H9 (cell line): ENCODE measurements around the gene EMB. TPM values are rescaled to one million over a fixed set of nuclear protein-coding genes. Genes with fewer than 3 reads are reported as not detected.
"Not testable (repeated sequence)": the region's sequence is repeated elsewhere in the genome, so short reads cannot be mapped to it uniquely, and the experiment has no call there.

Experiments used
- DNase-seq: peaks from one replicate; pipeline ENCODE4 v3.0.0-alpha.2; 2017
- H2AFZ ChIP-seq: one replicate; pipeline ENCODE4 v1.6.1; 2013; ENCODE audit warnings: mild to moderate bottlenecking, low read length, control low read depth, moderate library complexity
- H2AK5ac ChIP-seq: 2 replicates; pipeline ENCODE4 v1.6.1; 2013; ENCODE audit warnings: low read length, control low read depth, mixed read lengths; ENCODE audit not compliant: insufficient read length
- H2BK120ac ChIP-seq: one replicate; pipeline ENCODE4 v1.6.1; 2013; ENCODE audit warnings: low read depth, mild to moderate bottlenecking, low read length, control low read depth, inconsistent platforms; ENCODE audit not compliant: poor library complexity, severe bottlenecking
- H2BK12ac ChIP-seq: 2 replicates; pipeline ENCODE4 v1.6.1; 2013; ENCODE audit warnings: low read length, control low read depth, mixed read lengths, low read depth; ENCODE audit not compliant: insufficient read length
- H2BK15ac ChIP-seq: 2 replicates; pipeline ENCODE4 v1.6.1; 2013; ENCODE audit warnings: low read depth, low read length, control low read depth
- H2BK20ac ChIP-seq: one replicate; pipeline ENCODE4 v1.6.1; 2013; ENCODE audit warnings: low read depth, mild to moderate bottlenecking, low read length, control low read depth, inconsistent platforms; ENCODE audit not compliant: poor library complexity, severe bottlenecking
- H2BK5ac ChIP-seq: 2 replicates; pipeline ENCODE4 v1.6.1; 2013; ENCODE audit warnings: low read length, control low read depth, mixed read lengths; ENCODE audit not compliant: insufficient read length
- H3K14ac ChIP-seq: 2 replicates; pipeline ENCODE4 v1.6.1; 2013; ENCODE audit warnings: low read length, control low read depth; ENCODE audit not compliant: insufficient read depth
- H3K18ac ChIP-seq: 2 replicates; pipeline ENCODE4 v1.6.1; 2013; ENCODE audit warnings: low read depth, mild to moderate bottlenecking, mixed read lengths, low read length, control low read depth; ENCODE audit not compliant: insufficient read length
- H3K23ac ChIP-seq: 2 replicates; pipeline ENCODE4 v1.6.1; 2013; ENCODE audit warnings: low read length, control low read depth, mixed read lengths, low read depth; ENCODE audit not compliant: insufficient read length
- H3K23me2 ChIP-seq: 2 replicates; pipeline ENCODE4 v1.6.1; 2013; ENCODE audit warnings: low read depth, mild to moderate bottlenecking, mixed read lengths, low read length, control low read depth; ENCODE audit not compliant: insufficient read length, poor library complexity, severe bottlenecking
- H3K27ac ChIP-seq: 2 replicates; pipeline ENCODE4 v1.5.1; 2013; ENCODE audit warnings: low read length, control low read depth, mixed read lengths, low read depth; ENCODE audit not compliant: insufficient read length
- H3K27me3 ChIP-seq: 2 replicates; pipeline ENCODE4 v1.6.1; 2013; ENCODE audit warnings: low read length, control low read depth, inconsistent platforms; ENCODE audit not compliant: insufficient read depth
- H3K4ac ChIP-seq: 2 replicates; pipeline ENCODE4 v1.6.1; 2013; ENCODE audit warnings: low read depth, mild to moderate bottlenecking, control low read depth, inconsistent platforms, low read length, moderate library complexity
- H3K4me1 ChIP-seq: 2 replicates; pipeline ENCODE4 v1.6.1; 2013; ENCODE audit warnings: low read length, control low read depth, inconsistent platforms; ENCODE audit not compliant: insufficient read depth
- H3K4me2 ChIP-seq: 2 replicates; pipeline ENCODE4 v1.6.1; 2013; ENCODE audit warnings: low read length, control low read depth, mixed read lengths; ENCODE audit not compliant: insufficient read length, insufficient read depth
- H3K56ac ChIP-seq: 2 replicates; pipeline ENCODE4 v1.6.1; 2013; ENCODE audit warnings: low read depth, mild to moderate bottlenecking, mixed read lengths, low read length, control low read depth; ENCODE audit not compliant: insufficient read length
- H3K79me1 ChIP-seq: 2 replicates; pipeline ENCODE4 v1.6.1; 2013; ENCODE audit warnings: low read depth, mild to moderate bottlenecking, moderate library complexity, low read length, control low read depth, inconsistent platforms; ENCODE audit not compliant: insufficient read depth, poor library complexity, severe bottlenecking
- H3K79me2 ChIP-seq: 2 replicates; pipeline ENCODE4 v1.6.1; 2013; ENCODE audit warnings: low read length, control low read depth, inconsistent platforms; ENCODE audit not compliant: insufficient read depth
- H3K9ac ChIP-seq: 2 replicates; pipeline ENCODE4 v1.6.1; 2013; ENCODE audit warnings: low read length, control low read depth, mixed read lengths; ENCODE audit not compliant: insufficient read length; ENCODE audit errors: extremely low read depth
- H3K9me3 ChIP-seq: one replicate; pipeline ENCODE4 v1.6.1; 2013; ENCODE audit warnings: low read depth, low read length, inconsistent platforms; ENCODE audit not compliant: control insufficient read depth
- H3T11ph ChIP-seq: one replicate; pipeline ENCODE4 v1.6.1; 2013; ENCODE audit warnings: mild to moderate bottlenecking, low read length, control low read depth, inconsistent platforms
- H4K20me1 ChIP-seq: one replicate; pipeline ENCODE4 v1.6.1; 2013; ENCODE audit not compliant: control insufficient read depth, insufficient read length, insufficient read depth
- H4K5ac ChIP-seq: 2 replicates; pipeline ENCODE4 v1.6.1; 2013; ENCODE audit warnings: low read depth, mild to moderate bottlenecking, mixed read lengths, low read length, control low read depth; ENCODE audit not compliant: insufficient read length
- H4K8ac ChIP-seq: replicated peaks from 2 replicates; pipeline ENCODE4 v1.6.1; 2013; ENCODE audit warnings: low read length, control low read depth, mixed read lengths, low read depth; ENCODE audit not compliant: insufficient read length
- H4K91ac ChIP-seq: 2 replicates; pipeline ENCODE4 v1.6.1; 2013; ENCODE audit warnings: low read depth, mild to moderate bottlenecking, moderate library complexity, mixed read lengths, low read length, control low read depth; ENCODE audit not compliant: insufficient read length
- H3K27ac Mint-ChIP-seq, 3 experiments: 2 replicates in 2 of 3; 3 replicates in 1 of 3; pipeline ENCODE4 v1.8.0; 2020 to 2021; ENCODE audit warnings: mixed read lengths in 3 of 3, mild to moderate bottlenecking in 1 of 3, moderate library complexity in 1 of 3
- H3K27me3 Mint-ChIP-seq: 2 replicates; pipeline ENCODE4 v1.8.0; 2021; ENCODE audit warnings: low read depth, mild to moderate bottlenecking, moderate library complexity, mixed read lengths
- H3K36me3 Mint-ChIP-seq, 3 experiments: 2 replicates in 2 of 3; 3 replicates in 1 of 3; pipeline ENCODE4 v1.8.0; 2020 to 2021; ENCODE audit warnings: low read depth in 3 of 3, mixed read lengths in 3 of 3; ENCODE audit not compliant: insufficient read depth in 1 of 3
- H3K4me1 Mint-ChIP-seq, 2 experiments: 2 replicates each; pipeline ENCODE4 v1.8.0; 2020; ENCODE audit warnings: mixed read lengths in 2 of 2
- H3K4me3 Mint-ChIP-seq, 2 experiments: 2 replicates in 1 of 2; 3 replicates in 1 of 2; pipeline ENCODE4 v1.8.0; 2020 to 2021; ENCODE audit warnings: mild to moderate bottlenecking in 2 of 2, mixed read lengths in 2 of 2, moderate library complexity in 1 of 2
- H3K9me3 Mint-ChIP-seq, 2 experiments: 2 replicates in 1 of 2; 3 replicates in 1 of 2; pipeline ENCODE4 v1.8.0; 2020; ENCODE audit warnings: mild to moderate bottlenecking in 2 of 2, mixed read lengths in 2 of 2, moderate library complexity in 1 of 2
- CTCF ChIP-seq: fragments of 200-600 bp; sonication (generic); conservative IDR thresholded peaks from 3 replicates; pipeline ENCODE4 v1.8.0; 2021; ENCODE audit warnings: antibody characterized with exemption, mild to moderate bottlenecking
- WGBS: extraction: QIAGEN DNeasy Blood & Tissue Kit; methylation state at CpG from one replicate; pipeline ENCODE4 v1.1.7; 2013; ENCODE audit warnings: missing lambda C conversion rate, low lambda C conversion rate, mixed read lengths; ENCODE audit not compliant: insufficient read length; ENCODE audit errors: extremely low coverage; 5-methylcytosine and 5-hydroxymethylcytosine counted together
- total RNA-seq: library from RNA; stranded (reverse); gene quantifications from 2 replicates; pipeline ENCODE4 v1.2.1, GENCODE V29; 2021

Gene EMB
- total RNA-seq, 1 experiment from 2014 or later, result 39.4 TPM

- Histone ChIP-seq H3K4ac (no peak overlapping the region), H4K91ac (no peak overlapping the region), H2AK5ac (no peak overlapping the region), H3K27me3 (no peaks in the 10 kb centered on the region), H2BK12ac (no peak overlapping the region), H3K79me2 (no peaks in the 10 kb centered on the region), H3K14ac (no peak overlapping the region), H3K56ac (no peak overlapping the region), H3K23ac (no peak overlapping the region), H4K20me1 (no peaks in the 10 kb centered on the region), H3K4me1 (no peaks in the 10 kb centered on the region), H2AFZ (no peak overlapping the region), H3K4me2 (no peak overlapping the region), H3T11ph (no peak overlapping the region), H3K18ac (no peak overlapping the region), H4K5ac (no peak overlapping the region), H2BK15ac (no peak overlapping the region), H3K79me1 (no peaks in the 10 kb centered on the region), H3K27ac (no peak overlapping the region), H4K8ac (no peak overlapping the region), H2BK5ac (no peak overlapping the region), H3K9me3 (no peaks in the 10 kb centered on the region), H3K23me2 (no peaks in the 10 kb centered on the region), H2BK120ac (no peak overlapping the region), H2BK20ac (no peak overlapping the region), H3K9ac (no peak overlapping the region)
- no peaks in the 10 kb centered on the region for H3K27me3 Mint-ChIP-seq
- no peak for TF ChIP-seq CTCF
- no peak for DNase-seq
- H3K4me1 Mint-ChIP-seq, result no peaks in the 10 kb centered on the region
- peaks cover 5 to 12% (median 11%) of the 10 kb centered on the region in 3 experiments; a peak in 5 of 7 replicates for H3K36me3 Mint-ChIP-seq
- WGBS, result no CpG with 5 or more reads among the region's 2 CpGs
- no peak overlapping the region for H3K4me3 Mint-ChIP-seq
- peaks cover 28 to 52% of the 10 kb centered on the region in 2 experiments for H3K9me3 Mint-ChIP-seq
- no peak overlapping the region for H3K27ac Mint-ChIP-seq
These were observed 22.0 kb upstream of the EMB start for GRCh38 chr5:50463047-50463446.

- not testable (repeated sequence) for H3K4me1 Mint-ChIP-seq, H3K18ac ChIP-seq, H2BK20ac ChIP-seq, H3K14ac ChIP-seq, H4K91ac ChIP-seq, H3K27ac ChIP-seq, H3K4ac ChIP-seq, H3K4me1 ChIP-seq, H3K79me2 ChIP-seq, H3K27me3 Mint-ChIP-seq, H3K79me1 ChIP-seq, H4K5ac ChIP-seq, H3K4me2 ChIP-seq, H2BK120ac ChIP-seq, H3T11ph ChIP-seq, H3K4me3 Mint-ChIP-seq, H2AFZ ChIP-seq, DNase-seq, H3K23ac ChIP-seq, H2BK5ac ChIP-seq, H3K9me3 ChIP-seq, H3K56ac ChIP-seq, H4K8ac ChIP-seq, H2BK15ac ChIP-seq, H3K27ac Mint-ChIP-seq, H2BK12ac ChIP-seq, H4K20me1 ChIP-seq, H2AK5ac ChIP-seq, H3K27me3 ChIP-seq, H3K9ac ChIP-seq, H3K23me2 ChIP-seq
- Mint-ChIP-seq H3K9me3 (peaks cover 29 to 54% of the 10 kb centered on the region in 2 experiments), H3K36me3 (peaks cover 5 to 11% (median 11%) of the 10 kb centered on the region in 3 experiments; a peak in 5 of 7 replicates)
- WGBS, result no CpG with 5 or more reads among the region's 1 CpG
These were observed 21.5 kb upstream of the EMB start for GRCh38 chr5:50462579-50462978.
